ENCODE results near the gene ATG9A. TPM values are rescaled to one million over a fixed set of nuclear protein-coding genes. Genes with fewer than 3 reads are reported as not detected.

Gene ATG9A
- total RNA-seq, 1 experiment from 2014 or later: 46.4 TPM

DNA sequence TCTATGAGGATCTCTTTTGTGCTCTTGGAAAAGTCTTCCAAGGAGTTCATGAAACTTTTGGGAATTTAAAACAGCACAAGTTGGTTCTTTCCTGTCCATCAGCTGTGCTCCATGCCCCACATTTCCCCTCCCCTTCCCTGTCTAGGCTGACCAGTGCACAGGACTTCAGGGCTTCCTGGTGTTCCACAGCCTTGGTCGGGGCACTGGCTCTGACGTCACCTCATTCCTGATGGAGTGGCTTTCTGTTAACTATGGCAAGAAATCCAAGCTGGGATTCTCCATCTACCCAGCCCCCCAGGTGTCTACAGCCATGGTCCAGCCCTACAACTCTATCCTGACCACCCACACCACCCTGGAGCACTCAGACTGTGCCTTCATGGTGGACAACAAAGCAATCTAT is 41.6 kb upstream of the ATG9A start:
- peaks cover 39% of the 10 kb centered on the region for H3K27me3 Mint-ChIP-seq (ENCODE audit: low read depth)
- H3K27ac Mint-ChIP-seq: no peak overlapping the region
- no peak overlapping the region for H3K9ac ChIP-seq (ENCODE audit: extremely low read depth, insufficient read length, low read length)
- peaks cover 12 to 17% of the 10 kb centered on the region in 2 experiments for H3K4me1 Mint-ChIP-seq
- no peak overlapping the region for H2AFZ ChIP-seq (ENCODE audit: low read length)
- no CpG with 5 or more reads among the region's 2 CpGs for WGBS (ENCODE audit: extremely low coverage, insufficient read length, low lambda C conversion rate)
- peaks cover 4% of the 10 kb centered on the region; the same call in 1 of the 2 replicates for H3K4me1 ChIP-seq (ENCODE audit: insufficient read depth, low read length)
- no peak overlapping the region for H4K8ac ChIP-seq (replicated peaks; ENCODE audit: insufficient read length, low read depth, low read length)
- no peak overlapping the region for H3K14ac ChIP-seq (ENCODE audit: insufficient read depth, low read length)
- H4K91ac ChIP-seq (ENCODE audit: insufficient read length, low read depth, low read length): no peak overlapping the region
- no peak overlapping the region for H2AK5ac ChIP-seq (ENCODE audit: insufficient read length, low read length)
- no peaks in the 10 kb centered on the region for H3K79me1 ChIP-seq (ENCODE audit: insufficient read depth, low read depth, low read length, poor library complexity, severe bottlenecking)
- no peaks in the 10 kb centered on the region for H3K23me2 ChIP-seq (ENCODE audit: insufficient read length, low read depth, low read length, poor library complexity, severe bottlenecking)
- no peaks in the 10 kb centered on the region for H3K9me3 Mint-ChIP-seq
- no peak for DNase-seq
- H3K36me3 Mint-ChIP-seq (ENCODE audit: insufficient read depth in 1 of 3, low read depth in 3 of 3): no peaks in the 10 kb centered on the region
- H3K18ac ChIP-seq (ENCODE audit: insufficient read length, low read depth, low read length): no peak overlapping the region
- no peaks in the 10 kb centered on the region for H3K79me2 ChIP-seq (ENCODE audit: insufficient read depth, low read length)
- H4K20me1 ChIP-seq (ENCODE audit: control insufficient read depth, insufficient read depth, insufficient read length): no peaks in the 10 kb centered on the region
- H3K4ac ChIP-seq (ENCODE audit: low read depth, low read length): no peak overlapping the region
- H3K4me3 Mint-ChIP-seq: no peak overlapping the region
- H3K27me3 ChIP-seq (ENCODE audit: insufficient read depth, low read length): no peaks in the 10 kb centered on the region
- H4K5ac ChIP-seq (ENCODE audit: insufficient read length, low read depth, low read length): no peak overlapping the region
- no peak overlapping the region for H2BK120ac ChIP-seq (ENCODE audit: low read depth, low read length, poor library complexity, severe bottlenecking)
- no peak overlapping the region for H3K23ac ChIP-seq (ENCODE audit: insufficient read length, low read depth, low read length)
- no peak overlapping the region for H2BK20ac ChIP-seq (ENCODE audit: low read depth, low read length, poor library complexity, severe bottlenecking)
- H2BK5ac ChIP-seq (ENCODE audit: insufficient read length, low read length): no peak overlapping the region
- H3K4me2 ChIP-seq (ENCODE audit: insufficient read depth, insufficient read length, low read length): no peak overlapping the region
- TF ChIP-seq, protein P1, sequence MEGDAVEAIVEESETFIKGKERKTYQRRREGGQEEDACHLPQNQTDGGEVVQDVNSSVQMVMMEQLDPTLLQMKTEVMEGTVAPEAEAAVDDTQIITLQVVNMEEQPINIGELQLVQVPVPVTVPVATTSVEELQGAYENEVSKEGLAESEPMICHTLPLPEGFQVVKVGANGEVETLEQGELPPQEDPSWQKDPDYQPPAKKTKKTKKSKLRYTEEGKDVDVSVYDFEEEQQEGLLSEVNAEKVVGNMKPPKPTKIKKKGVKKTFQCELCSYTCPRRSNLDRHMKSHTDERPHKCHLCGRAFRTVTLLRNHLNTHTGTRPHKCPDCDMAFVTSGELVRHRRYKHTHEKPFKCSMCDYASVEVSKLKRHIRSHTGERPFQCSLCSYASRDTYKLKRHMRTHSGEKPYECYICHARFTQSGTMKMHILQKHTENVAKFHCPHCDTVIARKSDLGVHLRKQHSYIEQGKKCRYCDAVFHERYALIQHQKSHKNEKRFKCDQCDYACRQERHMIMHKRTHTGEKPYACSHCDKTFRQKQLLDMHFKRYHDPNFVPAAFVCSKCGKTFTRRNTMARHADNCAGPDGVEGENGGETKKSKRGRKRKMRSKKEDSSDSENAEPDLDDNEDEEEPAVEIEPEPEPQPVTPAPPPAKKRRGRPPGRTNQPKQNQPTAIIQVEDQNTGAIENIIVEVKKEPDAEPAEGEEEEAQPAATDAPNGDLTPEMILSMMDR (conservative IDR thresholded peaks at IDR 0.05): no peak
- H3K9me3 ChIP-seq (ENCODE audit: control insufficient read depth, low read depth, low read length): no peaks in the 10 kb centered on the region
- no peak overlapping the region for H2BK15ac ChIP-seq (ENCODE audit: low read depth, low read length)
- H3K56ac ChIP-seq (ENCODE audit: insufficient read length, low read depth, low read length): no peak overlapping the region
- H3T11ph ChIP-seq (ENCODE audit: low read length): no peak overlapping the region
- no peak overlapping the region for H3K27ac ChIP-seq (ENCODE audit: insufficient read length, low read depth, low read length)
- no peak overlapping the region for H2BK12ac ChIP-seq (ENCODE audit: insufficient read length, low read depth, low read length)

Data from H9 (cell line).